Epithelial cell of proximal tubule (primary cell): Measurements from ENCODE around the gene EIF4E1B. TPM values are rescaled to one million over a fixed set of nuclear protein-coding genes. Genes with fewer than 3 reads are reported as not detected.

ENCODE experiments used
- DNase-seq: peaks from one replicate; pipeline ENCODE4 v3.0.0-alpha.2; 2011; ENCODE audit warnings: low read depth
- H3K4me3 ChIP-seq: 2 replicates; pipeline ENCODE4 v1.5.1; 2011; ENCODE audit warnings: low read depth, mild to moderate bottlenecking, low read length
- total RNA-seq: library from RNA; depleted of rRNA; stranded (reverse); fragments of >200 nt; gene quantifications from 2 replicates; pipeline ENCODE4 v1.2.3, GENCODE V29; 2015
- TF ChIP-seq, protein P1 (sequence below): conservative IDR thresholded peaks from 2 replicates; pipeline ENCODE4 v1.5.1; 2012; ENCODE audit warnings: low read depth, mild to moderate bottlenecking, low read length

EIF4E1B gene
- total RNA-seq, 1 donor from 2014 or later: not detected

DNA sequence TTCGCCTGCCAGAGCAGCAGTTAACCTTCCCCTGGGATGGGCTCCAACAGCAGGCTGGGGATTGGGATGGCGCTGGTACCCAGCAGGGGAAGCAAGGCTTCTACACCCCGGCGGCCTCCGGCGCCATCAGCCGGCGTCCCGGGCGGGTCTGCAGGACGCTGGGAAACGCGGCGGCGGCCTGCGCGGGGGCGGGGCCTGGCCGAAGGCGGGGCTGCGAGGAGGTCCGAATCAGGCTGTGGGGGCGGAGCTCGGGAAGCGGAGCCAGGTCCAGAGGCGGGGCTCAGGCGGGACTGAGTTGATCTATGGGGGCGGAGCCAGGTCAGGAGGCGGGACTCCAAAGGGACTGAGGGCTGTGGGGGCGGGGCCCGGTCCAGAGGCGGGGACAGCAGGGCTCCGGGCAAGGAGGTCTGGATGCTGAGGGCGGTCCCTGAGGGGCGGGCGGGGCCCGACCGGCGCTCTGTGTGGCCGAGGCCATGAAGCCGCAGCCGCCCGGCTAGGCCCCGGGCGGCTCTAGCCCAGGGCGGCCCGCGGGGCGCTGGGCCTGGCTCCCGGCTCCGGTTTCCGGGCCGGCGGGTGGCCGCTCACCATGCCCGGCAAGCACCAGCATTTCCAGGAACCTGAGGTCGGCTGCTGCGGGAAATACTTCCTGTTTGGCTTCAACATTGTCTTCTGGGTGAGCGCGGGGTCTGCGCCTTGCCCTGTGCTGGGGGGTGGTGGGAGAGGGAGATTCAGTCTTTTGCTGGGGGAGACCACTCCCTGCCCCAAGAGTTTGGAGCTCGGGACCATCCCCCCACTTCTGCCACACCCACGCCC, 16.8 kb downstream of the EIF4E1B start, which contains the start of gene TSPAN17:
TSPAN17 (plus strand) TSS at position 455 of the 813 bp plus-strand sequence; CDS start at position 587, 132 bp downstream.
- peak within 1 kb of the TSS; percentile 92 for H3K4me3 ChIP-seq
- DNase-seq: peak; percentile 61
- TF ChIP-seq, protein P1, sequence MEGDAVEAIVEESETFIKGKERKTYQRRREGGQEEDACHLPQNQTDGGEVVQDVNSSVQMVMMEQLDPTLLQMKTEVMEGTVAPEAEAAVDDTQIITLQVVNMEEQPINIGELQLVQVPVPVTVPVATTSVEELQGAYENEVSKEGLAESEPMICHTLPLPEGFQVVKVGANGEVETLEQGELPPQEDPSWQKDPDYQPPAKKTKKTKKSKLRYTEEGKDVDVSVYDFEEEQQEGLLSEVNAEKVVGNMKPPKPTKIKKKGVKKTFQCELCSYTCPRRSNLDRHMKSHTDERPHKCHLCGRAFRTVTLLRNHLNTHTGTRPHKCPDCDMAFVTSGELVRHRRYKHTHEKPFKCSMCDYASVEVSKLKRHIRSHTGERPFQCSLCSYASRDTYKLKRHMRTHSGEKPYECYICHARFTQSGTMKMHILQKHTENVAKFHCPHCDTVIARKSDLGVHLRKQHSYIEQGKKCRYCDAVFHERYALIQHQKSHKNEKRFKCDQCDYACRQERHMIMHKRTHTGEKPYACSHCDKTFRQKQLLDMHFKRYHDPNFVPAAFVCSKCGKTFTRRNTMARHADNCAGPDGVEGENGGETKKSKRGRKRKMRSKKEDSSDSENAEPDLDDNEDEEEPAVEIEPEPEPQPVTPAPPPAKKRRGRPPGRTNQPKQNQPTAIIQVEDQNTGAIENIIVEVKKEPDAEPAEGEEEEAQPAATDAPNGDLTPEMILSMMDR: peak; percentile 41

DNA sequence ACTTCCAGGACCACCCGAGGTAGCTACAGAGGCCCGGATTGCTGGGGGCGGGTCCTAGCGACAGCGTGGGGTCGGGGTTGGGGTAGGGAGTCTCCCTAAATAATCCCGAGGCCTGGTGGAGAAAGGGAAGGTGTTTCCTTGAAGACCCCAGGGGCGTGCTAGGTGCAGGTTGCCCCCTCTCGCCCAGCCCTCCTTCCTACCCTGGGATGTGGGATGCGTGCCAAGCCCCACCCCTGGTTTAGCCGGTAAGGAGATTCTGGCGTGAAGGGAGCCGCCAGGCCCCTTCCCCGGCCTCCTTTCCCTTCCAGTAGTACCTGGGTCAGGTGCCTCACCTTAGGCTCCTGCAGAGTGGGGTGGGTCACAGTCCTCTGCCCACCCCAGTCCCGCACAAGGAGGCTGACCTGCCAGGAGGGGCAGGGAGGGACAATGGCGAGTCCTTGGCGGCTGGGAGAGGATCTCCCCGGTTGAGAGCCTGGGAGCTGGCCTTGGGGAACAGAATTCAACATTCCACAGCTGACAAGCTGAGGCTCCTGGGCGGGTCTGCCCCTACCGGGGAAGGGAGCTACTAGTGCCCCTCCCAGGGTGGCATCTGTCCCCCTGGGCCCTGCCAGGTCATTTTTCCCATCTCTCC, 17.5 kb downstream of the EIF4E1B start:
- no peak for DNase-seq
- TF ChIP-seq, protein P1: no peak

DNA sequence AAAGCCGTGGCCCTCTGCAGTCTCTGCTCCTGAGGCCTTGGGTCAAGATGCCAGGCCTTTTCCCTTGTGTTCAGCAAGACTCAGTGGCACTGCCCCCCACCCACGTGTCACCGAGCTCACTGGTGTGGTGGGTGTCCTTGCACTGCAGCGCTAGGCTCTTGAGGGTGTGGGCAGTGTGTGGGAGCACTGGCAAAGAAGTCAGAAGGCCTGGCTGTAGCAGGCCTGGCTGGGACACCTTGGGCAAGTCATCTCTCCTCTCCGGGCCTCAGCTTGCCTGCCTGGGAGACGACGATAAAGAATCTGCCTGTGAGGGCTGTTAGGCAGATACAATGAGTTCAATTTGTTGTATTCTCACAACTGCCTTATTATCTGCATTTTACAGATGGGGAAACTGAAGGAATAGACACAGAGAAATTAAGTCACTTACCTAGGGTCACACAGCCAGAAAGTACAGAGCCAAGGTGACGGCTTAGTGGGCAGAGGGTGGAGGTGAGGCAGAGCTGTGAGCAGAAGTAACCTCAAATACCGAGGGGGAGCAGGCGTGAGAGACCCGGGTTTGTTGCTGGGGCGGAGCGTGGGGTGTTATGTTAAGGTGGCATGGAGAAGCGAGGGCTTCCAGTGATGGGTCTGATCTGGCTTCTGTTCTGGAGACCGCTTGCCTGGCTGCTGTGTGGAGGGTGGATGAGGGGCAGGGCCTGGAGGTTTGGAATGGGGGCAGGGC, 18.2 kb downstream of the EIF4E1B start:
- DNase-seq: no peak
- TF ChIP-seq, protein P1: no peak
- peak overlapping the region; percentile 92 for H3K4me3 ChIP-seq

More for the DNA sequence above, 17.5 kb downstream of the EIF4E1B start:
- peak overlapping the region; percentile 92 for H3K4me3 ChIP-seq

DNA sequence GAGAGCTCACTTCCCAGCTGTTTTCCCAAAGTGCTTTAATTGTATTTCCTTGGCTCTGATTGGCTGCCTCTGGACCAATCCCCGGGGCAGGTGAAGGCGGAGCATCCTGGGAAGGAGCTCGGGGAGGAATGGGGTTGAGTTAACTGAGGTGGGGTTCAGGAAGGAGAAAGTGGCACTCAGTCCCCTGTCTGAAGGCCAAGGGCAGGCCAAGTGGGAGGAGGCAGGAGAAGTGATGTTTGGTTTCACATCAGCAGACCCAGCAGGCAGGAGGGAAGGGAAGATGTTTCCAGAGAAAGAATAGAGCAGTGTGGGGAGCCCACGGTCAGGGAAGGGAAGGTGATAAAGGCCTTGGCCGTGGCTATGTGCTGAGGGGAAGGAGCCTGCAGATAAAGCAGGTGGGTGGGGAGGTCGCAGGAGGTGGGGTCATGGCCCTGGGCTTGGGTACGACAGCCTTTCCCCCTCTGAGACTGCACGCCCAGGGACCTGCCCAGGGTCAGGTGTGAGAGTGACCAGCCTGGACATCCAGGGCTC, 19.9 kb downstream of the EIF4E1B start:
- TF ChIP-seq, protein P1: no peak
- no peak overlapping the region for H3K4me3 ChIP-seq
- no peak for DNase-seq

DNA sequence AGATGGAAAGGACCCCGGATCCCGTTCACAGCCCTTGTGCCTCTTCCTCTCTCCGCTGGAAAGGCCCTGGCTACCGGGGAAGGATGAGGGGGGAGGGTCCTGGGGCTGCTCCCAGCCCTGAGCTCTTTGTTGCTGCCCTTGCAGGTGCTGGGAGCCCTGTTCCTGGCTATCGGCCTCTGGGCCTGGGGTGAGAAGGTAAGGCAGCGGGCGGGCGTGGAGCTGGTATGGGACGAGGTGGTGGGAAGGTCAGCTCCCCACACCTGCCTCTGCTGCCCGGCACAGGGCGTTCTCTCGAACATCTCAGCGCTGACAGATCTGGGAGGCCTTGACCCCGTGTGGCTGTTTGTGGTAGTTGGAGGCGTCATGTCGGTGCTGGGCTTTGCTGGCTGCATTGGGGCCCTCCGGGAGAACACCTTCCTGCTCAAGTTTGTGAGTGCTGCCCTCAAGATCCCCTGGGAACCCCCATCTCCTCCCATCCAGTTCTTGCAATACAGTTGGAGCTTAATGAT, 21.1 kb downstream of the EIF4E1B start:
- H3K4me3 ChIP-seq: no peak overlapping the region
- no peak for DNase-seq

DNA sequence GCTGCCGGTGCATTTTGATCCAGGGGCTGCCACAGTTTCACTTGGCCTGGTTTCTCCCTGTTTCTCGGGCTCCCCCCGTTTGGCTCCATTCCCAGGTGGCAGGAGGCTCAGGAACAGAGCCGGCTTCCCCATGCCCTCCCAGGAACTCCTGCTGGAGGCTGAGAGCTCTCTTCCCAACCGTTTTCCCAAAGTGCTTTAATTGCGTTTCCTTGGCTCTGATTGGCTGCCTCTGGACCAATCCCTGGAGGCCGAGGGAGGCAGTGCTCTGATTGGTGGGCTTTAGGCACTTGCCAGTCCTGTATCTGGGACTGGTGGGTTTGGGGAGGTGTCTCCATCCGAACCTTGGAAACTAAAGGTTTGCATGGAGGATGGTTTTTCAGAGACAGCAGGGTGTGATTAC, 21.7 kb downstream of the EIF4E1B start:
- TF ChIP-seq, protein P1: no peak
- DNase-seq: no peak
- H3K4me3 ChIP-seq: no peak overlapping the region

More for the DNA sequence above, 21.1 kb downstream of the EIF4E1B start:
- TF ChIP-seq, protein P1: no peak
